ENCODE data around the gene LSM3.

Gene LSM3

DNA sequence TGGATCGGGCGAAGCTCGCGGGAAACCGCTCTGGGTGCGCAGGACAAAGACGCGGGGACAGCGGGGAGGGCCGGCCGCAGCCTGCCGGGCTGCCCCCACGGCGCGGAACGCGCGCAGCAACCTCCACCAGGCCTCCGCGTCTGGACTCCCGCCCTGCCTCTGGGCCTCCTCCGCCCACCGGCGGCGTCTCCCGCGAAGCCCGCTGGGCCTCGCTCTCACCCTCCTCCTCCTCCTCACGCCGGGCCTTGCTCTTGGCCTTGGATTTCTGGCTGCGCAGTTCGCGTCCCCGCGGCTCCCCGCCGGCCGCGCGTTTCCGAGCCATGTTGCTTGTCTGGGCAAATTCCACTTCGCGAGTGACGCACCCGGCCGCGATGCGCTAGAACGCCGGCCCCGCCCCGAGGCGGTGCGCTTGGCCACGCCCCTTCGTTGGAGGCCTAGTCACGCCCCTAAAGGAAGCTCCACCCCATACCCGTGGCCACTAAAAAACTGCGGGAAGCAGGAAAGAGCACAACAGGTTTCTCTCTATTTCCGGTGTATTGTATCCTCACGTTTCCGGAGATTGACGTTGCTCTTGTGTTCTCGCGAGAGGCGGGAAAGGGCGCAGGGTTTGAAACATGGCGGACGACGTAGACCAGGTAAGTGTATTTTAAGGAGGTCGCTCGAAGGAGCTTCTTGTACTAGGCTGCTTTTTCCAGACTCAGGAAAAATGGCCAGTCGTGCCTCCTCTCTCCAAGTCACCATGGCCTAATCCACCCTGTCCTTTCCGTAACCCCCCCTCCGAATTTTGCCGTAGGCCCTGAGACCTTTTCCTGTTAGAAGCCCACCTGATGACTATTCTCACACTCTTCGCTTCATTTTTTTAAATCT, at the start of gene LSM3, which contains the start of gene XPC:
LSM3 (plus strand) TSS at position 571 of the 867 bp plus-strand sequence; CDS start at position 615, 44 bp downstream.
XPC (minus strand) TSS at position 355 of the 867 bp plus-strand sequence; CDS start at position 322, 33 bp downstream.
- Histone ChIP-seq H3K27ac (peak within 1 kb of the TSS; percentile 92), H3K27me3 (ENCODE audit: insufficient read depth, low read depth, severe bottlenecking) (no peaks in the 10 kb centered on the region), H3K36me3 (peaks cover 32% of the 10 kb centered on the region), H3K9me3 (ENCODE audit: severe bottlenecking) (no peaks in the 10 kb centered on the region), H3K4me3 (ENCODE audit: low read depth, low read length) (peak within 1 kb of the TSS; percentile 85)
- no peak for TF ChIP-seq CTCF (IDR thresholded peaks at IDR 0.05; ENCODE audit: low read depth, low read length)
- DNase-seq, result peak; percentile 94

- H3K36me3 ChIP-seq, result peaks cover 67% of the 10 kb centered on the region
These were observed 49.3 kb upstream of the LSM3 start for GRCh38 chr3:14129296-14129695.

GRCh38 chr3:14130230-14130629, 48.4 kb upstream of the LSM3 start:
- no peak for TF ChIP-seq CTCF (IDR thresholded peaks at IDR 0.05; ENCODE audit: low read depth, low read length)
- no peaks in the 10 kb centered on the region for H3K9me3 ChIP-seq (ENCODE audit: severe bottlenecking)
- no peak overlapping the region for H3K27ac ChIP-seq
- peaks cover 76% of the 10 kb centered on the region for H3K36me3 ChIP-seq
- no peak for DNase-seq
- H3K27me3 ChIP-seq (ENCODE audit: insufficient read depth, low read depth, severe bottlenecking), result no peaks in the 10 kb centered on the region
- no peak overlapping the region for H3K4me3 ChIP-seq (ENCODE audit: low read depth, low read length)

More at GRCh38 chr3:14129296-14129695, 49.3 kb upstream of the LSM3 start:
- Histone ChIP-seq H3K27ac (no peak overlapping the region), H3K9me3 (ENCODE audit: severe bottlenecking) (no peaks in the 10 kb centered on the region), H3K4me3 (ENCODE audit: low read depth, low read length) (no peak overlapping the region), H3K27me3 (ENCODE audit: insufficient read depth, low read depth, severe bottlenecking) (no peaks in the 10 kb centered on the region)
- no peak for DNase-seq
- no peak for TF ChIP-seq CTCF (IDR thresholded peaks at IDR 0.05; ENCODE audit: low read depth, low read length)

GRCh38 chr3:14130707-14131106, 47.9 kb upstream of the LSM3 start:
- no peak for TF ChIP-seq CTCF (IDR thresholded peaks at IDR 0.05; ENCODE audit: low read depth, low read length)
- peaks cover 78% of the 10 kb centered on the region for H3K36me3 ChIP-seq
- H3K27ac ChIP-seq, result no peak overlapping the region
- H3K4me3 ChIP-seq (ENCODE audit: low read depth, low read length), result no peak overlapping the region
- no peak for DNase-seq
- no peaks in the 10 kb centered on the region for H3K9me3 ChIP-seq (ENCODE audit: severe bottlenecking)
- H3K27me3 ChIP-seq (ENCODE audit: insufficient read depth, low read depth, severe bottlenecking), result no peaks in the 10 kb centered on the region

DNA sequence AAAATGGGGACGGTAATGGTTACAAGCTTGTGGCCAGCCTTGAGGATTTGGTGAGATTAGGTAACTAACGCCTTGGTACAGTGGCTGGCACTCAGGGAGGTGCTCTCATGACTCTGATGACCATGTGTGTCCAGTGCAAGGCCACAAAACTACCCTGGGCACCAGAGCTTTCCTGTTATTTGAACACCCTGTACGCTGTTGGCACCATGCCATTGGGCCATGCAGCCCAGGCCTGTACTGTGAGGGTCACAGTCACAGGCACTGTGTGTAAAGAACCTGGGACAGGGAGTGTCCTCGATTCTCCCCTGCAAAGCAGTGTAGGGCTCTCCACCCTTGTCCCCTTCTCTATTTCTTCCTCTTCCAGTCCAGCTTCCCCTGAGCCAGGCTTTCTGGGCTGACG, 47.5 kb upstream of the LSM3 start:
- H3K27me3 ChIP-seq (ENCODE audit: insufficient read depth, low read depth, severe bottlenecking), result no peaks in the 10 kb centered on the region

More for the DNA sequence above, 47.5 kb upstream of the LSM3 start:
- Histone ChIP-seq H3K9me3 (ENCODE audit: severe bottlenecking) (no peaks in the 10 kb centered on the region), H3K27ac (no peak overlapping the region), H3K36me3 (peaks cover 82% of the 10 kb centered on the region), H3K4me3 (ENCODE audit: low read depth, low read length) (no peak overlapping the region)
- DNase-seq, result no peak
- TF ChIP-seq CTCF (IDR thresholded peaks at IDR 0.05; ENCODE audit: low read depth, low read length), result no peak

Data from WERI-Rb-1 (cell line).